GM12891 (cell line): ENCODE data around the gene CAMTA1.

Source experiments
- POLR2A ChIP-seq: IDR thresholded peaks from 2 replicates; pipeline ENCODE4 v1.6.1; 2011; ENCODE audit warnings: low read depth, low read length, control low read depth
- POLR2AphosphoS5 ChIP-seq: IDR thresholded peaks from 2 replicates; pipeline ENCODE4 v1.6.1; 2011; ENCODE audit warnings: low read depth, low read length, control low read depth
- TAF1 ChIP-seq: IDR thresholded peaks from 2 replicates; pipeline ENCODE4 v1.6.1; 2011; ENCODE audit warnings: low read depth, low read length, control low read depth

DNA sequence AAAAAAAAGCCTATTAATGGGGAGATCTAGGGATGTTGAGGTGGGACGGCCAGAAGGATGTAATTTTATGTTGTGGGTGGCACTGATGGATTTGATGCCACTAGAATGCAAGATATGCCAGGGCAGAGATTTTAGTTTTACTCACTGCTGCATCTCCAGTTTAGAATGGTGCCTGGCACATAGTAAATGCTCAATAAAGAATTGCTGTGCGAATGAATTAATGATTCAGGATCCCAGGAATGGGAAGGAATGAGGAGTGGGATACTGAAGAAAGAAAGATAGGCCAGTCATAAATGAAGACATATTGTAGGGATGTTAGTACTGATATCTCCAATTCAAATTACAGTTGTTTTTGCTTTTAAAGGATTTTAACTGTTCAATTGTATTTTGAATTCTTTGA lies 72.6 kb downstream of the CAMTA1 start:
- no peak for TF ChIP-seq POLR2AphosphoS5
- TF ChIP-seq TAF1: no peak
- TF ChIP-seq POLR2A: no peak
